ENCODE measurements around the gene DEFB108B.
"Not testable (repeated sequence)": the region's sequence is repeated elsewhere in the genome, so short reads cannot be mapped to it uniquely, and the experiment has no call there.

DNA sequence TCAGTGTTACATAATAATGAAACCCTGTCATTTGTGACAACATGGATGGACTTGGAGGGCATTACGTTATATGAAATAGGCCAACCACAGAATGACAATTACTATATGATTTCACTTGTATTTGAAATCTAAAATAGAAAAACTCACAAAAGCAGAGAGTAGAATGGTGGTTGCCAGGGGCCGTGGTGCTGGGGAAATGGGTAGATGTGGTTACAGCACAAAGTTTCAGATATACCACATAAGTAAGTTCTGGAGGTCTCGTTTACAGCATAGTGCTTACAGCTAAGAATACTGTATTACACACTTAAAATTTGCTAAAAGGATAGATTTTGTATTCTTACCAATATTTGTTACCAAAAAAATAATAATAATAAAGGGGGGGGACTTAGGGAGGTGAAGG lies 3.3 kb upstream of the DEFB108B start:
- TF ChIP-seq, protein P1, sequence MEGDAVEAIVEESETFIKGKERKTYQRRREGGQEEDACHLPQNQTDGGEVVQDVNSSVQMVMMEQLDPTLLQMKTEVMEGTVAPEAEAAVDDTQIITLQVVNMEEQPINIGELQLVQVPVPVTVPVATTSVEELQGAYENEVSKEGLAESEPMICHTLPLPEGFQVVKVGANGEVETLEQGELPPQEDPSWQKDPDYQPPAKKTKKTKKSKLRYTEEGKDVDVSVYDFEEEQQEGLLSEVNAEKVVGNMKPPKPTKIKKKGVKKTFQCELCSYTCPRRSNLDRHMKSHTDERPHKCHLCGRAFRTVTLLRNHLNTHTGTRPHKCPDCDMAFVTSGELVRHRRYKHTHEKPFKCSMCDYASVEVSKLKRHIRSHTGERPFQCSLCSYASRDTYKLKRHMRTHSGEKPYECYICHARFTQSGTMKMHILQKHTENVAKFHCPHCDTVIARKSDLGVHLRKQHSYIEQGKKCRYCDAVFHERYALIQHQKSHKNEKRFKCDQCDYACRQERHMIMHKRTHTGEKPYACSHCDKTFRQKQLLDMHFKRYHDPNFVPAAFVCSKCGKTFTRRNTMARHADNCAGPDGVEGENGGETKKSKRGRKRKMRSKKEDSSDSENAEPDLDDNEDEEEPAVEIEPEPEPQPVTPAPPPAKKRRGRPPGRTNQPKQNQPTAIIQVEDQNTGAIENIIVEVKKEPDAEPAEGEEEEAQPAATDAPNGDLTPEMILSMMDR (IDR thresholded peaks at IDR 0.05), result not testable (repeated sequence)
- TF ChIP-seq POLR2AphosphoS5, EP300 (IDR thresholded peaks at IDR 0.05): not testable (repeated sequence)
